Measurements from ENCODE around the gene MAML2. TPM values are rescaled to one million over a fixed set of nuclear protein-coding genes. Genes with fewer than 3 reads are reported as not detected.
A peak's percentile ranks its signal among the peaks of the same experiment; 100 is the strongest.

Gene MAML2
- total RNA-seq, 4 donors from 2014 or later = 15.9 to 31.9 (median 24.9) TPM

DNA sequence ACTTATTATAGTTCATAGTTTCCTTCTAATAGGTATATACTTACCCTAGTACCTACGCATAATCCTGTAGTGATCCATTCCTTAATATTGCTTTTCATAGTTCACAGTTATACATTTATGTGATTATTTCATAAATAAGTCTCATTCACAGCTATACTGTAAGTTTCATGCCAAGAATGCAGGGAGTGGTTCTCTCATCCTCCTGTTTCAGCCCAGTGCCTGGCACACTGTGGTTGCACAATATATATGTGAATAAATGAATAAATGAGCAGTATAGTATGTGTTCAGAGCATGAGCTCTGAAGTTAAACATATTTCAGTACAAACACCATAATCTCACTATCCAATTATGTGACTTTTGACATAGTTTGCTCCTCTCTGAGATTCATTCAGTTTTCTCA is 115.8 kb downstream of the MAML2 start:
- intact Hi-C loops (cut with DNase I; ENCODE audit: low total_unique reads) (no loop called here), in situ Hi-C loops (cut with MboI; ENCODE audit: low pct_ligation_motif_present in 1 of 4, low pct_unique_long_range_greater_than_20kb in 1 of 4, low sequenced_read_pairs in 3 of 4) (loop anchor here in 3 of 4 donors (25.0 kb wide), 1 partner anchor 110 kb away; the partner anchor contains the start of gene MAML2 (in 3 of the 3))
- TF ChIP-seq POLR2AphosphoS5 (IDR thresholded peaks at IDR 0.05) (no peak), POLR2A (IDR thresholded peaks at IDR 0.05) (no peak), EP300 (IDR thresholded peaks at IDR 0.05; ENCODE audit: low read depth) (no peak)
- TF ChIP-seq, protein P1, sequence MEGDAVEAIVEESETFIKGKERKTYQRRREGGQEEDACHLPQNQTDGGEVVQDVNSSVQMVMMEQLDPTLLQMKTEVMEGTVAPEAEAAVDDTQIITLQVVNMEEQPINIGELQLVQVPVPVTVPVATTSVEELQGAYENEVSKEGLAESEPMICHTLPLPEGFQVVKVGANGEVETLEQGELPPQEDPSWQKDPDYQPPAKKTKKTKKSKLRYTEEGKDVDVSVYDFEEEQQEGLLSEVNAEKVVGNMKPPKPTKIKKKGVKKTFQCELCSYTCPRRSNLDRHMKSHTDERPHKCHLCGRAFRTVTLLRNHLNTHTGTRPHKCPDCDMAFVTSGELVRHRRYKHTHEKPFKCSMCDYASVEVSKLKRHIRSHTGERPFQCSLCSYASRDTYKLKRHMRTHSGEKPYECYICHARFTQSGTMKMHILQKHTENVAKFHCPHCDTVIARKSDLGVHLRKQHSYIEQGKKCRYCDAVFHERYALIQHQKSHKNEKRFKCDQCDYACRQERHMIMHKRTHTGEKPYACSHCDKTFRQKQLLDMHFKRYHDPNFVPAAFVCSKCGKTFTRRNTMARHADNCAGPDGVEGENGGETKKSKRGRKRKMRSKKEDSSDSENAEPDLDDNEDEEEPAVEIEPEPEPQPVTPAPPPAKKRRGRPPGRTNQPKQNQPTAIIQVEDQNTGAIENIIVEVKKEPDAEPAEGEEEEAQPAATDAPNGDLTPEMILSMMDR (IDR thresholded peaks at IDR 0.05) = no peak
- H3K27ac ChIP-seq = peak overlapping the region in 1 of 4 donors; percentile 54
- WGBS, 2 donors (ENCODE audit: low coverage in 1 of 2) = 87 to 100% methylated on average over 1 of the region's 1 CpG
- no peaks in the 10 kb centered on the region for H3K9me3 ChIP-seq
- no peak for DNase-seq
- H3K4me1 ChIP-seq = peaks cover 0 to 27% (median 6%) of the 10 kb centered on the region in 4 donors
- H3K36me3 ChIP-seq = no peaks in the 10 kb centered on the region
- no peaks in the 10 kb centered on the region for H3K27me3 ChIP-seq
- no peak overlapping the region for H3K4me3 ChIP-seq

DNA sequence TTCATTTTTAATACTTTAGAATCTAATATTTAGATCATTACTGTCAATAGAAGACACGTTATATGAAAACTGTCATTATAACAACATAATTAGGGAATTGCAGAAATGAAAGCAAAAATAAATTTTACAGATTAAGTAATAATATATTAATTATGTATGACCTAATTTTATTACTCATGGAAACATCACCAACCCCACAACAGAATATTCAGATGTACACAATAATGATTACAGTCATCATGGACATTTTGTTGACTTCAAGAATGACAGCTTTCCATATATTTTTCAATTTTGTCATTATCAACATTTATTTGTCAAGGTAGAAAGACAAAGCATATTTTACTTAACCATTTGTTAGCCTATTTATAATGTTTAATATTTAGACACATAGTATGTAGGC is 119.9 kb downstream of the MAML2 start:
- no peak for DNase-seq
- intact Hi-C loops (cut with DNase I; ENCODE audit: low total_unique reads) (no loop called here), in situ Hi-C loops (cut with MboI; ENCODE audit: low pct_ligation_motif_present in 1 of 4, low pct_unique_long_range_greater_than_20kb in 1 of 4, low sequenced_read_pairs in 3 of 4) (no loop called here)
- no peaks in the 10 kb centered on the region for H3K9me3 ChIP-seq
- no peak overlapping the region for H3K27ac ChIP-seq
- no peak for TF ChIP-seq POLR2AphosphoS5 (IDR thresholded peaks at IDR 0.05)
- TF ChIP-seq, protein P1 (IDR thresholded peaks at IDR 0.05) = no peak
- TF ChIP-seq EP300 (IDR thresholded peaks at IDR 0.05; ENCODE audit: low read depth) = no peak
- no peak for TF ChIP-seq POLR2A (IDR thresholded peaks at IDR 0.05)
- no peaks in the 10 kb centered on the region for H3K36me3 ChIP-seq
- 97 to 100% methylated on average over 1 of the region's 1 CpG for WGBS, 2 donors (ENCODE audit: low coverage in 1 of 2)
- no peaks in the 10 kb centered on the region for H3K27me3 ChIP-seq
- H3K4me3 ChIP-seq = no peak overlapping the region
- H3K4me1 ChIP-seq = peaks cover 2 to 49% (median 7%) of the 10 kb centered on the region in 4 donors

DNA sequence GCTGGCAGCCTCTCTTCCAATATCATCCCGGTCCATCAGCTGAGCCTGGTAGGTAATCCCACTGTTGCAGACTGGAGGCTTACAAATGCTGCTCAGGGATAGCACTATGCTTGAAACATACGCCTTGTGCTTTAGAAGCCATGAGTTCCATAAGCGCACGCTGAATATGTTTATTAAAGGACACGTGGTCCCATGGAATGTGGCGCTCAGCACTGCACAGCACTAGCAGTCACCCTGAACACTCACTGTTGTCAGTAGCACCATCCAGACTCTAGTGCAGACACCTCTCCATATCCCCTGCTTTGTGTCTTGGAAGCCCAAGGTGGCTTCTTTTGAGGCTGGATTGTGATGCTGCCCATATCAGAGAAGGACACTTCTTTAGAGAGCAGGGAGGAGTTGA is 120.9 kb downstream of the MAML2 start:
- Histone ChIP-seq H3K27ac (no peak overlapping the region), H3K36me3 (no peaks in the 10 kb centered on the region), H3K27me3 (no peaks in the 10 kb centered on the region), H3K9me3 (no peaks in the 10 kb centered on the region), H3K4me3 (no peak overlapping the region), H3K4me1 (peaks cover 2 to 47% (median 7%) of the 10 kb centered on the region in 4 donors)
- TF ChIP-seq EP300 (IDR thresholded peaks at IDR 0.05; ENCODE audit: low read depth) = no peak
- TF ChIP-seq, protein P1 (IDR thresholded peaks at IDR 0.05) = no peak
- TF ChIP-seq POLR2A (IDR thresholded peaks at IDR 0.05) = no peak
- no peak for TF ChIP-seq POLR2AphosphoS5 (IDR thresholded peaks at IDR 0.05)
- in situ Hi-C loops (cut with MboI; ENCODE audit: low pct_ligation_motif_present in 1 of 4, low pct_unique_long_range_greater_than_20kb in 1 of 4, low sequenced_read_pairs in 3 of 4) = no loop called here
- intact Hi-C loops (cut with DNase I; ENCODE audit: low total_unique reads) = no loop called here
- no peak for DNase-seq
- WGBS, 2 donors (ENCODE audit: low coverage in 1 of 2) = 83 to 90% methylated on average over 1 to 6 of the region's 6 CpGs

DNA sequence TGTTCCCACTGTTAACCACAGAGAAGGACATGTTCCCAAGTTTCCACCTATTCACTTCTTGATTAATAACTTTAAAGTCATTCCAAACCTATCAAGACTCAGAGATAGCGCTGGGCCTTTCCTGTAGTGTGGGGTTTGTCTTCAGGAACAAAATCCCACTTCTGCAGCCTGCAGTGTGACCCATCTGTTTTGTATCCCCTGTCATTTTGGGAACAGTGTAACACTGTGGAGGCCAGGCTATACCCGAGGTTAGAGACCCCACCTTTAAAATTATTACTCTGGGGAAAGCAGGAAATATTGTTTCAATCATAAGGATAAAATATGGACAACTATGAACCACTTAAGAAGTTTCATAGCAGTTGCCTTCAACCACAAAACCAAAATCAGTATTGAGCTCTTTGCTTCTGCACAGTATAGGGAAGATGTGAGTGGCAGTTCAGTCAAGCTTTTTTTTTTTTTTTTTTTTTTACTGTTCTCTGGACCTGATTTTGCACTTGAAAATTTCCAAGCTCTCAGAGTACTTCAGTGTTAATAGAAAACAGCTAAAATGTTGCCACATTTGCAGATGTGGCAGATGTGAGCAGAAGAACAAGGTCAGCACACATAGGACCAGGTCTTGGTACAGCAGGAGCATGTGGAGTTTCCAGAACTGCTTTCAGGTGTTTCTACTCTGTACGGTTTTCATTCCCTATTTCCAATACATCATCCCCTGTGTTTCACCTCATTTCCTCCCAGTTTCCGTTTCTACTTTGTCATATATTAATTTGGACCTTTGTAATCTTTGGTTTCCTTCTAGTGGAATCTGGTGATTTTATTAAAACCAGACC is 121.5 kb downstream of the MAML2 start:
- WGBS, 2 donors (ENCODE audit: low coverage in 1 of 2) = 48 to 68% methylated on average over 2 to 4 of the region's 4 CpGs
- Histone ChIP-seq H3K4me3 (no peak overlapping the region), H3K27ac (peak overlapping the region in 3 of 4 donors; percentile 13 to 27 (median 13)), H3K27me3 (no peaks in the 10 kb centered on the region), H3K9me3 (no peaks in the 10 kb centered on the region), H3K4me1 (peaks cover 2 to 52% (median 11%) of the 10 kb centered on the region in 4 donors), H3K36me3 (no peaks in the 10 kb centered on the region)
- intact Hi-C loops (cut with DNase I; ENCODE audit: low total_unique reads) (no loop called here), in situ Hi-C loops (cut with MboI; ENCODE audit: low pct_ligation_motif_present in 1 of 4, low pct_unique_long_range_greater_than_20kb in 1 of 4, low sequenced_read_pairs in 3 of 4) (no loop called here)
- TF ChIP-seq POLR2AphosphoS5 (IDR thresholded peaks at IDR 0.05) (no peak), EP300 (IDR thresholded peaks at IDR 0.05; ENCODE audit: low read depth) (no peak), POLR2A (IDR thresholded peaks at IDR 0.05) (no peak)
- TF ChIP-seq, protein P1 (IDR thresholded peaks at IDR 0.05) = no peak
- DNase-seq = no peak
